Measurements from ENCODE around the gene HYLS1. TPM values are rescaled to one million over a fixed set of nuclear protein-coding genes. Genes with fewer than 3 reads are reported as not detected.

HYLS1 gene
- total RNA-seq, 1 experiment from 2014 or later: 8.1 TPM

GRCh38 chr11:125938418-125938817 lies 51.0 kb downstream of the HYLS1 start:
- Mint-ChIP-seq H3K27ac (no peak overlapping the region), H3K36me3 (no peaks in the 10 kb centered on the region), H3K9me3 (no peaks in the 10 kb centered on the region)

More at GRCh38 chr11:125938418-125938817, 51.0 kb downstream of the HYLS1 start:
- TF ChIP-seq IRF1 (CRISPR knock-in tag; IDR thresholded peaks at IDR 0.05): no peak
- no peak for TF ChIP-seq GABPB1 (CRISPR knock-in tag; IDR thresholded peaks at IDR 0.05)
- no peak for TF ChIP-seq ZMAT4 (CRISPR knock-in tag; IDR thresholded peaks at IDR 0.05)
- TF ChIP-seq STAT6 (CRISPR knock-in tag; conservative IDR thresholded peaks at IDR 0.05; ENCODE audit: low read depth): no peak
- TF ChIP-seq E2F1 (CRISPR knock-in tag; IDR thresholded peaks at IDR 0.05): no peak
- TF ChIP-seq ZBTB43 (CRISPR knock-in tag; IDR thresholded peaks at IDR 0.05): no peak
- TF ChIP-seq ERG (CRISPR knock-in tag; IDR thresholded peaks at IDR 0.05): no peak
- TF ChIP-seq EMX1 (CRISPR knock-in tag; IDR thresholded peaks at IDR 0.05): no peak
- no peak for TF ChIP-seq FOXJ3 (CRISPR knock-in tag; IDR thresholded peaks at IDR 0.05; ENCODE audit: borderline replicate concordance)
- Mint-ChIP-seq H3K4me1 (peaks cover 28% of the 10 kb centered on the region), H3K27me3 (ENCODE audit: low read depth) (no peaks in the 10 kb centered on the region), H3K4me3 (no peak overlapping the region)
- CTCF ChIA-PET: interaction anchor here (1.0 to 1.4 kb wide), 2 partner anchors 18 to 123 kb away, joined by 3 to 4 read pairs; no protein-coding TSS in a partner anchor
- ATAC-seq: no peak
- POLR2A ChIA-PET: interaction anchor here (0.5 kb wide), 1 partner anchor 491 kb away, joined by 3 read pairs; no protein-coding TSS in a partner anchor
- no peak for DNase-seq (ENCODE audit: low spot score)
